Choroid plexus epithelial cell (primary cell): ENCODE results near the gene RNPS1.

Source experiments
- DNase-seq: peaks from one replicate; pipeline ENCODE4 v3.0.0-alpha.2; 2010; ENCODE audit warnings: low read depth
- H3K4me3 ChIP-seq: 2 replicates; pipeline ENCODE4 v1.5.1; 2011; ENCODE audit warnings: low read depth, mild to moderate bottlenecking, control low read depth, low read length, moderate library complexity
- CTCF ChIP-seq: conservative IDR thresholded peaks from 2 replicates; pipeline ENCODE4 v1.5.1; 2011; ENCODE audit warnings: low read depth, mild to moderate bottlenecking, control low read depth, inconsistent platforms, low read length, moderate library complexity

RNPS1 gene

GRCh38 chr16:2276368-2277195 lies 8.7 kb upstream of the RNPS1 start:
- no peak overlapping the region for H3K4me3 ChIP-seq
- DNase-seq = no peak
- no peak for TF ChIP-seq CTCF

GRCh38 chr16:2275476-2276367 lies 7.8 kb upstream of the RNPS1 start:
- no peak for DNase-seq
- TF ChIP-seq CTCF = no peak
- no peak overlapping the region for H3K4me3 ChIP-seq

- no peak for DNase-seq
- no peak overlapping the region for H3K4me3 ChIP-seq
- no peak for TF ChIP-seq CTCF
These were observed 6.0 kb upstream of the RNPS1 start for GRCh38 chr16:2273931-2274330.

- DNase-seq = no peak
These were observed 5.6 kb upstream of the RNPS1 start for GRCh38 chr16:2273484-2273883.

GRCh38 chr16:2271848-2272461 lies 4.0 kb upstream of the RNPS1 start:
- no peak for TF ChIP-seq CTCF
- DNase-seq = no peak
- no peak overlapping the region for H3K4me3 ChIP-seq

More at GRCh38 chr16:2273484-2273883, 5.6 kb upstream of the RNPS1 start:
- no peak for TF ChIP-seq CTCF
- H3K4me3 ChIP-seq = no peak overlapping the region

- H3K4me3 ChIP-seq = no peak overlapping the region
- no peak for TF ChIP-seq CTCF
- no peak for DNase-seq
These were observed 2.9 kb upstream of the RNPS1 start for GRCh38 chr16:2270588-2271470.
